NCI-H2196 (cell line): ENCODE data around the gene VEGFB.

ENCODE experiments used
- DNase-seq: peaks from one replicate; lab custom pipeline; 2025; ENCODE audit not compliant: unreplicated experiment; lab: John Stamatoyannopoulos, UW

Gene VEGFB

DNA sequence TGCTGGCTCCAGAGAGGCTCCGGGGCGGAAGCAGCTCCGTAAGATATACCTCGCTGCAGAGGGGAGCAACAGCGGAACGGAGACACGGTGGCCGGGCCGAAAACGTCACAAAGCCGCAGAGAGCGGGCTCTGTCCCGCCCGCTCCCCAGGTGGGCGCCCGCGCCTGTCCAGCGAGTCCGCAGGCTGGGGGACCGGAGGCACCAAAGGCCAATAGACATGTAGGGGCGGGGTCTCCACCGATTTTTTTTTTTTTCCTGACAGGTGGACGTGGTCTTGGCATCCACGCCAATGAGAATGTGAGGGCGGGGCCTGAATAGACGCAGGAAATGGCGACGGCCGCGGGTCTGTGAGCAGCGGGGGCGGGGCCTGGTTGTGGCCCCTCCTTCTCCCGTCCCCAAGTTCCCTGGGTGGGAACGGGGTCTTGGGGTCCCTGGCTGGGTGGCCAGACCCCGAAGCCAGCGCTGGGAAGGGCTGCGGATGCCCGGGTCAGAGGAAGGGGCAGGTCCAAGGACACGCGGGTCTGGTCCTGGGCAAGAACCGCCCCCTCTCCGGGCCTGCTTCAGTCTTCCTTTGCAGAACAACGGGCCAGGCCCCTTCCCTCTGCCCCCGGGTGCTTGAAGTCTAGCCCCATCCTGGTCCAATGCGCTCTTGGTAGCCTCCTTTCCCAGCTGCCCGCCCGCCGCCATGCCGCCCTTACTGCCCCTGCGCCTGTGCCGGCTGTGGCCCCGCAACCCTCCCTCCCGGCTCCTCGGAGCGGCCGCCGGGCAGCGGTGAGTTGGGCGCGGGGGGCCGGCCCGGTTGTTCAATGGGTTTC, 4.0 kb upstream of the VEGFB start, which contains the start of gene DNAJC4:
TSS of gene DNAJC4 (plus strand) at position 378 of the 814 bp plus-strand sequence. CDS start at position 685, 307 bp downstream.
- DNase-seq, result peak; percentile 94

DNA sequence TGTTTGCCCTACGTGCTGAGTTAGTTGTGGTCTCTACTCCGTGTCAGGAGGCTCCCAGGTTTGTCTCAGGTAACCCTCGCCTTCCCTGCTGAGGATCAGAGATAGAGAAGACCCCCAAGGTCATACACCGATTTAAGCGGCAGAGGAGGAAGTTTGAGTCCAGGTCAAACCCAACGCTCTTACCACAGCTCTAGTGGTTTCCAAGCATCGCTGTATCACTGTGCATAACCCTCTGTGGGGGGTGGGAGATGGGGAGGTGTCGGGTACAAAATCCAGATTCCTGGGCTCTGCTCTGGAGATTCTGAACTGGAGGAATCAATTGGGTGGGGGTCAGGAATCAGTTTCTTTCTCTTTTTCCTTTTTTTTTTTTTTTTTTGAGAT, 3.4 kb upstream of the VEGFB start:
- no peak for DNase-seq

DNA sequence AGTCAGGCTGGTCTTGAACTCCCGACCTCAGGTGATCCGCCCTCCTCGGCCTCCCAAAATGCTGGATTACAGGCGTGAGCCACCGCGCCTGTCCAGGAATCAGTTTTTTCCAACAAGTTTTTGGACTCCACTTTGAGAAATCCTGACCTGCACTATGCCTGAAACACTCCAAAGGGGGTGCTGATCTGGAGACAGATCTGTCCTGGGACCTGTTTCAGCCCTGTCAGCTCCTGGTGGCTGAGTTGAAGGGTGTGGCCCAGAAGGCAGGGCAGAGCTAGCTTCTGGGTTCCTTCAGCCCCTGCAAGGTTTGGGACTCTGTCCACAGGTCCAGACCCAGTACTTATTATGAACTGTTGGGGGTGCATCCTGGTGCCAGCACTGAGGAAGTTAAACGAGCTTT, 2.8 kb upstream of the VEGFB start:
- no peak for DNase-seq

DNA sequence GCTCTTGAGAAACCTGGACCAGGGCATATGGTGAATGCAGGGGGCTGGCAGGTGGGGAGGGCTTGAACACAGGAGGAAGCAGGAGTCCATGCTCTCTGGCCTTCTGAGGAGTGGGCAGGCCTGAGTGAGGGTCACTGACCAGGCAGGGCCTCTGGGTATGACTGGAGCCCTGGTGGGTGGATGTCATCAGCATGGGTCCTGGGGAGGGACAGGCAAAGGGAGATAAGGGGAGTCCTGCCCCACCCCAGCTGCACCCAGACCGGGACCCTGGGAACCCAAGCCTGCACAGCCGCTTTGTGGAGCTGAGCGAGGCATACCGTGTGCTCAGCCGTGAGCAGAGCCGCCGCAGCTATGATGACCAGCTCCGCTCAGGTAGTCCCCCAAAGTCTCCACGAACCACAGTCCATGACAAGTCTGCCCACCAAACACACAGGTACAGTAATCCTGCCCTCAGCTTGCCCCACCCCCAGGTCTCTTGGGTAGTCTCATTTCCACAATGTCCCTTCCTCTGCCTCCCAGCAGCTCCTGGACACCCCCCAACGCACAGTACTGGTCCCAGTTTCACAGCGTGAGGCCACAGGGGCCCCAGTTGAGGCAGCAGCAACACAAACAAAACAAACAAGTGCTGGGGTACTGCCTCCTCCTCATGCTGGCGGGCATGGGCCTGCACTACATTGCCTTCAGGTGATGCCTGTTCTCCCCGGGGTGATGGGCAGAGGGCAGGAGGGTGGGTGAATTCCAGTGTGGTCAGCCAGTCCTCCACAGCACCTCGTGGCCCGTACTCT, 2.0 kb upstream of the VEGFB start:
- no peak for DNase-seq

- no peak for DNase-seq
Measured at GRCh38 chr11:64232967-64233315, 1.4 kb upstream of the VEGFB start.

DNA sequence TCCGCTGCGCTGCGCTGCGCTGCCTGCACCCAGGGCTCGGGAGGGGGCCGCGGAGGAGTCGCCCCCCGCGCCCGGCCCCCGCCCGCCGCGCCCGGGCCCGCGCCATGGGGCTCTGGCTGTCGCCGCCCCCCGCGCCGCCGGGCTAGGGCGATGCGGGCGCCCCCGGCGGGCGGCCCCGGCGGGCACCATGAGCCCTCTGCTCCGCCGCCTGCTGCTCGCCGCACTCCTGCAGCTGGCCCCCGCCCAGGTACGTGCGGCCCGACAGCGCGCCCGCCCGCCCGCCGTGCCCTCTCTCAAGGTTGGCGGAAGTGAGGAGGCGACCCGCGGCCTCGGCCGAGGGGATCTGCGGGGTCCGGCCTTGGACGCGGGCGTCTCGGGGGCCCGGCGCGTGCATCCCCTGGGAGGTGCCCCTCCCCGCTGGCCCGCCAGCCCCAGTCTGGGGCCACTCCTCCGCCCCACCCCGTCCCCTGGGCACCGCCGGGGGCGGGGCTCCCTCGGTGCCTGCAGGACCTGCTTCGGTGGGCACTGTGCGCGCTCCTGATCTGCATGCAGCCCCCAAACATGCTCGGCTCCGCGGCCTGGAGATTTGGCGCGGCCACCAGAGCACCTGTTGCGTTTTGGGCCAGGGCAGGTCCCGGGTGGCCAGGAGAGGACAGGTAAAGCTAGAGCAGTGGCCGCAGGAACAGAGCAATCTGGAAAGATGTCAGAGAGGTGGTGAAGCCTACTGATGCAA, 429 bp downstream of the VEGFB start:
- DNase-seq, result peak; percentile 53

DNA sequence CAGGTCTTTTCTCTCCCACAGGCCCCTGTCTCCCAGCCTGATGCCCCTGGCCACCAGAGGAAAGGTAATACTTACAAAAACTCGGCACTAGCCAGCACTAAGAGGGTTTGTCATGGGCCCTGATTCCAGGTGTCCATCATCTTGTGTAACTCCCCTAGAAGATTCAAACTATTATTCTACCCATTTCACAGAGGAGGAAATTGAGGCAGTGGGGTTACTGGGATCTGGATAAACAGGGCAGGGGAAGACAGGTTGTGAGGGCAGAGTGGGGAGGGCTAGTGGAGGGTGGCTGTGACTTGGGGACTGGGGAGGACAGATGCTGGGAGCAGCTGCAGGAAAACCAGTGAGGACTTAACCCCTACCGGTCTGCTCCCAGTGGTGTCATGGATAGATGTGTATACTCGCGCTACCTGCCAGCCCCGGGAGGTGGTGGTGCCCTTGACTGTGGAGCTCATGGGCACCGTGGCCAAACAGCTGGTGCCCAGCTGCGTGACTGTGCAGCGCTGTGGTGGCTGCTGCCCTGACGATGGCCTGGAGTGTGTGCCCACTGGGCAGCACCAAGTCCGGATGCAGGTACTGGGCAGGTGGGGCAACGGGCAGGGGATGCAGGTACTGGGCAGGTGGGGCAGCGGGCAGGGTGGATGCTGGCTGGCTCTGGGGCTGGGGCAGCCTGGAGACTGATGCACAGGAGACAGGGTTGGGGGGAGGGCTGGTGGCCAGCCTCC, 1.2 kb downstream of the VEGFB start:
- DNase-seq, result no peak

- peak; percentile 97 for DNase-seq
Measured at GRCh38 chr11:64237484-64237951, 3.1 kb downstream of the VEGFB start.

GRCh38 chr11:64238076-64238475, 3.7 kb downstream of the VEGFB start:
- no peak for DNase-seq

DNA sequence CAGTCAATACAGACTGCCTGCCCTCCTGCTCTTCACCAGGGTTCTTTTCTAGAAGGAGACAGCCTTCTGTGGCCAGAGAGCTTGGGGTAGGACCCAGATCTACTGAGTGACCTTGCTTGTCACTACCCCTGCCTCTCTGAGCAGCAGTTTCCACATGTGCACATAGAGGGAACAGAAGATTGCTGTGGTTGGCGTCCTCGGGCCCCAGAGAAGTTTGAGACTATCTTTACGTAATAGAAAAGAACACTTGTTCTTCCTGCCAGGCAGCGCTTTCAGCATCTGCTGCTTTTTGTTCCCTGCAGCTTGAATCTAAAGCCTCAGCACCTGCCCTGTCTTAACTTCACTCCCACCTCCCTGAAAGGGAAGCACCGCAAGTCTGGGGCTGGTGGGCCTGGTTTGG, 4.6 kb downstream of the VEGFB start:
- DNase-seq, result no peak

GRCh38 chr11:64239662-64240434, 5.5 kb downstream of the VEGFB start:
- peak; percentile 61 for DNase-seq

DNA sequence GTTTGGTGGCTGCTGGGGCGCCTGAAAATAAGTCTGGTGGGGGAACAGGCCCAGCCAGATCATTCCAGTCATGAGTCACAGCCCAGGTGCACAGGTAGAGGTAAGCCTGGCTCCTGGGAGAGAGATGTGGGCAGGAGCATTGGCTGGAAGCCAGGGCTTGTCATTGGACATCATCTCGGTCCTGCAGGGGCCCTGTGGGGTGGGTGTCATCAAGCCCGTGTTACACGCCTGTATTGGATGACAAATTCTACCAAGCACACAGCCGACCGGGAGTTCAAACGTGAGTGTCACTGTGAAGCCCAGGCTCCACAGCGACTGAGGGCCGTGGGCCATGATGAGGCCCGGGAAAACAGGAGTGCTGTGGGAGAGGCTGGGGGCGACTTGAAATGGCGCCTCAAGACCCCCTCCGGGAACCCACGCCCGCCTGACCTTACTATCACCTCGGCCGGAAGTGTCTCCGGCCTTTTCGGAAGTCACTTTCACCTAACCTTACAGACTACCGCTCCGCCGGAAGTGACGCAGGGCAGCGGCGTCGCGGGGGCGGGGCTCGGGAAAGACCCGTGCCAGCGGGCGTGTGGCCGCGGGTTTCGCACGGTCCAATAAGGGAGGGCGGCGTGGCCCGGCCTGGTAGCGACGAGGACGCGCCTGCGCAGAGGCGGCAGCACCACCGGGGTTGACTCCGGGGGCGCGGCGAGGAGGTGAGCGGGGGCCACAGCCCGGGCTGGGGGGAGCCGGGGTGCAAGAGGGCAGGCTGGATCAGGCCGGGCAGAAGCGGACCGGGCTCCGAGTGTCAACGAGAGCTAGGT, 6.3 kb downstream of the VEGFB start, which contains the start of gene FKBP2:
TSS of gene FKBP2 (plus strand) at position 661 of the 806 bp plus-strand sequence. CDS start 1,293 bp downstream, outside the sequence.
- peak; percentile 98 for DNase-seq

GRCh38 chr11:64241241-64241490, 6.8 kb downstream of the VEGFB start:
- DNase-seq, result peak; percentile 98

GRCh38 chr11:64241491-64242374, 7.3 kb downstream of the VEGFB start:
- DNase-seq, result peak; percentile 19

- no peak for DNase-seq
Measured at GRCh38 chr11:64243236-64243854, 9.0 kb downstream of the VEGFB start.

DNA sequence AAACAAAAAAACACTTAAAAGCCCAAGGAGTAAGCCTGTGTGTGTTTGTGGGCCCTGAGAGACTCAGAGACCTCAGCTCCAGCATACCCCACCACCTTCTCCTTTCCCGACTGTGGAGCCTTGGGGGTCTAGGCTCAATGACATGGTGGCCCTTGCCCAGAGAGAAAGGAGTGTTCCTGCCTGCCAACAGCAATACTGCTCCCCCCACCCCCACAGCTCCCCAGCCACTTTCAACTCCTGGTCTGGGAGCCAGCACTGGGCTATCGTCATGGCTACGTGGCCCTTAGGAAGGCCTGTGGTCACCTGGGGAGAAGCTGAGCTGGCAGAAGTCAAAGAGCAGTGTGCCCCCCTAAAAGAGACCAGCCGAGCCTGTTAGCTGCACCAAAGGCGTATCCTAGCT, 9.7 kb downstream of the VEGFB start:
- DNase-seq, result no peak

- DNase-seq, result no peak
Measured at GRCh38 chr11:64244966-64245365, 10.6 kb downstream of the VEGFB start.

- peak; percentile 52 for DNase-seq
Measured at GRCh38 chr11:64245401-64245796, 11.0 kb downstream of the VEGFB start.
